Ramos (cell line): ENCODE results near the gene SYNPO.

Experiments
- in situ Hi-C: fragments of 300-500 bp; cut with MboI; formaldehyde crosslinking; loops from one replicate; pipeline ENCODE4 v1.14.3; 2022; ENCODE audit warnings: low sequenced_read_pairs; ENCODE audit not compliant: unreplicated experiment

SYNPO gene

GRCh38 chr5:150671509-150672236 lies 31.2 kb downstream of the SYNPO start:
- in situ Hi-C loops: no loop called here

- in situ Hi-C loops: no loop called here
Measured at GRCh38 chr5:150672237-150672883, 31.9 kb downstream of the SYNPO start.

GRCh38 chr5:150672884-150673275 lies 32.4 kb downstream of the SYNPO start:
- in situ Hi-C loops: no loop called here

- in situ Hi-C loops: no loop called here
Measured at GRCh38 chr5:150674341-150674821, 33.9 kb downstream of the SYNPO start.

GRCh38 chr5:150675069-150675468 lies 34.6 kb downstream of the SYNPO start:
- in situ Hi-C loops: no loop called here

- in situ Hi-C loops: no loop called here
Measured at GRCh38 chr5:150676578-150676977, 36.1 kb downstream of the SYNPO start.

GRCh38 chr5:150689120-150689519 lies 48.7 kb downstream of the SYNPO start:
- in situ Hi-C loops: no loop called here

- in situ Hi-C loops: no loop called here
Measured at GRCh38 chr5:150690760-150691159, 50.3 kb downstream of the SYNPO start.

GRCh38 chr5:150692276-150692675 lies 51.8 kb downstream of the SYNPO start:
- in situ Hi-C loops: no loop called here

- in situ Hi-C loops: no loop called here
Measured at GRCh38 chr5:150694612-150695011, 54.2 kb downstream of the SYNPO start.

- in situ Hi-C loops: no loop called here
Measured at GRCh38 chr5:150700246-150700593, 59.8 kb downstream of the SYNPO start.

- in situ Hi-C loops: no loop called here
Measured at GRCh38 chr5:150700594-150701377, 60.3 kb downstream of the SYNPO start, which contains the start of gene RBM22. Gene RBM22 (minus strand): TSS chr5:150701062. CDS start chr5:150700985, 77 bp downstream.

GRCh38 chr5:150703762-150704161 lies 63.3 kb downstream of the SYNPO start:
- in situ Hi-C loops: no loop called here

GRCh38 chr5:150706776-150707390 lies 66.4 kb downstream of the SYNPO start:
- in situ Hi-C loops: no loop called here
